Mesenteric fat pad (tissue), 1 donor: ENCODE results near the gene ZNF236. TPM values are rescaled to one million over a fixed set of nuclear protein-coding genes. Genes with fewer than 3 reads are reported as not detected.

Experiments used
- DNase-seq: peaks from one replicate; pipeline ENCODE4 v3.0.0-alpha.2; 2020; ENCODE audit warnings: low spot score
- total RNA-seq: library from RNA; stranded (reverse); fragmentation: NEBNext Ultra II Directional; extraction: Animal tissue kit (Norgen Biotek cat#: 25700); gene quantifications from one replicate; pipeline ENCODE4 v1.2.1, GENCODE V29; 2021
- donor health status: DM: yes; HTN: yes; CAD: no.

Gene ZNF236
- total RNA-seq, 1 donor from 2014 or later = 14.5 TPM

DNA sequence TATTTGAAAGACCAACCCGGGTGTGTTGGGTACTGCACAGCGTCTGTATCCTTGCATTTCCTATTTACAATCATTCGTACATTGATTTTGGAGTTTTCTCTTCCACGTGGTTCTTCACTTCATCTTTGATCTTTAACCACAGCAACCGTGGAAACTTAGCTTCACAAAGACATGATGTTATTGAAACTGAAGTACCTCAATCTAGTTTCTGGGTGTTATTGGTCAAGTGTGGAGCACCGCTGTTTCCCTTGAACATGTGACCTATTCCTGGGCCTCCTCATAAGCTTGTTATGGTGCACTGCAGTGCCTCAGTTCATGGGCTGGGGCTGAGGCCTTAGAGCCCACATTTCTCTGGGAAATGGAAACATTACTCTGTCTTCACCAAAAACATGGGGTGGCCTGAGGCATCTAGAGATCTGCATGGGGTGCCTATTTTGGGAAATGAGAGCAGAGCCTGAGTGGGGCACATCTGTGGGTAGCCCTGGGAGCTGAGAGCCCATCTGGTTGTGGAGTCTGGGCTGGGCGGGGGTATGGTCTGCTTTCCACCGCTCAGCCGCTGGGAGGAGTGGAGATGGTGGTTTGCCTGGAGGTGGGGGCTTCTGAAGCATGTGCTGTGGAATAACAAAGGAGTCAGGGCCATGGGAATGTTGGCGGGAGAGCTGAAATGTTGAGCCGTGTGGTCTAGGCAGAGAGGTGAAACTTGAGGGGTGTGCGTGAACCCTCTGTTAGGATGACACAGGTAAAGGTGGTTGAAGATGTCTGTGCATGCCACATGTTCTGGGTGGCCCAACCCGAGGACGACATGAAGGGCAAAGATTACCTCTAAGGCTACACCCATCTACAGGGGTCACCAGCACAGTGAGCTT, 37.4 kb downstream of the ZNF236 start:
- no peak for DNase-seq

DNA sequence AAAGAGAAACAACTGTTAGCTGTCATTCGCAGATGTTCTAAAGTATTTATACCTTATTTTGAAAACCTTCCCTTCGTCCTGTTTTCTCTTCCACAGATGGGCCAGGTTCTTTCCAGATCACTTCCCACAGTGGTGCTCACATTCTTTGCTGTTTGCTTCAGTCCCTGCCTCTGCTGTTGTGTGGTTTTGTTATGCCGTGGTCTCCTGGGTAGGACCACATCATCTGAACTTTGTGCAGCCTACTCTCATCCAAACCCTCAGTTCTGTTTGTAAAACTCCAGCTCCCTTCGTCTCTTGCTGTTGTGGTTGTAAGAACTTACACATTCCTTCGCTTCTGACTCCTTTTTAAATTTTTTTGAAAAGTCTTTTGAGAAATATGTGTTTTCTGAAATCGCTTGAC, 38.1 kb downstream of the ZNF236 start:
- DNase-seq = no peak

DNA sequence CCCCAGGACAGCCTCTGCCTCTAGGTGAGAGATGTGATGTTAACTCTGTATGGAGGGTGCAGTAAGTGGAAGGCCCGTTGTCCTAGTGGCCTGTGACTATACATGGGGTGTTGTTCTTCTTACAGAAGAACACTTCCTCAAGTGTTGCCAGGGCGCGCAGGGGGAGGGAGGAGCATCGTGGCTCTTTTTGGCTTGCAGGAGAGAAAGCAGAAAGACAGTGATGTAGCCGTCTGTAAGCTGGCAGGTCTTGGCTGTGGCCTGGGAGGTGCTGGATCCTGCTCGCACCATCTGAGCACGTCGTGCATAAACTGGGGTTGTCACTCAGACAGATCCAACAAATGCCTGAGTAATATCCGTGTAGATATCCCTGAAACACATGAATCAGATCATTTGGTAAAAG, 44.3 kb downstream of the ZNF236 start:
- DNase-seq = no peak

DNA sequence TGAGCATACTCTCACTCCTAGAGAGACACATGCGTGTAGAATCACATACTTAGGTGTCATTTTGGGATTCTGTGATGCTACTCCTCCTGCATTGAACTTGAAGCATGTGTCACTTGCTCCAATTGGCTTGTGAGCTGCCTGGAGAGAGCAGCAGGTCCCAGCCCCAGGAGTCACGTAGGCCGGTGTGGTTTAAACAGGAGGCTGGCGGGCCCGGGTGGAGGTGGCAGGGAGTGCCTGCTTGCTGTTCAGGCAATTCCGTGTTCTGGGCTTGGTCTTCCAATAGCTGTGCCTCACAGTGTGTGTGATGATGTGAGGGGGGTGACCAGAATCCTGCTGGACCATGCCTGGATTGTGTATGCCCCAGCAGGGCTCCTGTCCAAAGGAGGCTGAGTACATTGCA, 51.0 kb downstream of the ZNF236 start:
- no peak for DNase-seq

DNA sequence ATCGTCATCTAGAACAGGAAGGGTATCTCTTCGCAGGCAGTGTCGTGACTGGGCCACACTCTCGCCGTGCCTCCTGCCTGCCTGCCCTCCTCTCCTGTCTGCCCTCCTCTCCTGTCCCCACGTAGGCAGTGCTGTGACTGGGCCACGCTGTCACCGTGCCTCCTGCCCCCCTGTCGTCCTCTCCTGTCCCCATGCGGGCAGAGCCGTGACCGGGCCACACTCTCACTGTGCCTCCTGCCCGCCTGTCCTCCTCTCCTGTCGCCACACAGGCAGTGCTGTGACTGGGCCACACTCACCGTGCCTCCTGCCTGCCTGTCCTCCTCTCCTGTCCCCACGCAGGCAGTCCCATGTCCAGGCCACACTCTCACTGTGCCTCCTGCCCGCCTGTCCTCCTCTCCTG, 51.4 kb downstream of the ZNF236 start:
- DNase-seq = no peak

DNA sequence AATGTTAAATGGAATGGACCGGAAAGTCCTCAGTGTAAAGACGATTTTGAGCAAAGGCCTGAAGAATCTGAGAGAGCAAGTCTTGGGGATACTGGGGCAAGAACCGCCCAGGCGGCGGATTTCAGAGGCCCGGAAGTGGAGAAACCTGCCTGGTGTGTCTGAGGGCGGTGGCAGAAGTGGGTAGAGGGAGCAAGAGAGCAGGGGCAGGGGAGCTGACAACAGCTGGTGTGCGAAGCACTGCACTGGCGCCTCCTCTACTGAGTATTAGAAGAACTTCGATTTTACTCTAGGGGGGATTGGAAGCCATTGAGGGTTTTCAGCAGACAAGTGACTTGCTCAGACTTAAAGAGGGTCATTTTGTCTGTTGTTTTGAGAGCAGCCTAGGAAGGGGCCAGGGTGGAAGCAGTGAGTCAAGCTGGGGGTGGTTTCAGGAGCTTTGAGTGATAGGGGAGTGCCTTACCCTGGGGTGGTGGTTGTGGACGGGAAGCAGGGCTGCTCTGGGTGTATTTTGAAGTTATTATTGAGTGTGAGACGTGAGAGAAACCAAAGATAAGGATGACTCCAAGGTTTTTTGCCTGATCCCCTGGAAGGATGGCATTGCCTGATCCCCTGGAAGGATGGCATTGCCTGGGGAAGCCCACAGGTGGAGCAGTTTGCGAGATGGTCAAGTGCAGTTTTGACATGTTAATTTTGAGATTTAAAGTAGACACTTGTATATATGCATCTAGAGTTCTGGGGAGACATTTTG, 52.5 kb downstream of the ZNF236 start:
- no peak for DNase-seq

DNA sequence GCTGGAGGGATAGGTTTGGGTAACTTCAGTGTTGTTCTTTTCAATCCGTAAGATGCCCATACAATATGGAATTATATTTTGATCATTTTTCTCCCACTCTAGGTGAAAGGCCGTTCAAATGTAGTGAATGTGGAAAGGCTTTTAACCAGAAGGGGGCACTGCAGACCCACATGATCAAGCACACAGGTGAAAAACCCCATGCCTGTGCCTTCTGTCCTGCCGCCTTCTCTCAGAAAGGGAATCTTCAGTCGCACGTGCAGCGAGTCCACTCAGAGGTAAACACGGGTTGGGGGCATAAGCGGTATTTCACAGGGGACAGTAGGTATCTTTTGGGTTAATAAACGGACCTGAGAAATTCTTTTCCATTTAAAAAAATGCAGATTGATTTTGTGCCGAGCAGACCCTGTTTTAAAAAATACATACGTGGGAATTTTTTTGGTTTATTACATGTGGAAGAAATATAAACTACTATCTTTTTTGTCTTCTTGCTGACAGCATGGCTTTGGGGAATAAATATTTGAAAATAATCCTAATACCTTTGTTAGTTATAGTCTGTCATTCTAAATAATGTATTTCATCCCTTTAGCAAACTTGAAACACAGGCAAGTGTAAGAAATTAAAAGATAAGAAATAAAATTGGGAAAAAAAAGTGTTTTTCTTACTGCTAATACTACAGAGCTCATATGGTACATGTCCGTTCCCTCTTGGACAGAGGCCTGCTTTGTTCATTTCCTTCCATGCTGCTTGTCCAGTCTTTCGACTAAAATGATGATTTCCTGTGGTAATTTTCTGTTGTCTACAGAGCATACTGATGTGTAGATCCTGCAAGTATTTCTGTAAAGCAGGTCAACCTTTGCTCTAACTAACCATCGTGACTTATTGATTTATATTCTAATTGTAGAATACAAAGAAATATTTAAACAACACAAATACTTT, 53.3 kb downstream of the ZNF236 start:
- DNase-seq = no peak

DNA sequence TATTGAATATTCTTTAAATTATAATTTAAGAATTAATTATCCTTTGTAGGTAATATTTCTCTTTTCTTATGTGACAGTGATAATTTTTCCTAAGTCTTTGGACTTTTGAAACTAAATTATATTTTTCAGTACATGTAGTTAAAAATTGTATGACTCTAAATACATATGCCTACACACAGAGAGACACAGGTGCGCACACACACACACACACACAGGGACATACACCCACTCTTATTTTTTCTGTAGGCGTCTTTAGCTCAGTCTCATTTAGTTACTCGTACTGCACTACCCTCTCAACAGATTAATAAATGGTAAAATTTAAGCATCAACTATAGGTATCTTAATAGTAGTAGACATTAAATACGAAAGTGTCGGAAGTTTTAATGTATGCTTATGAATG, 56.1 kb downstream of the ZNF236 start:
- DNase-seq = no peak

DNA sequence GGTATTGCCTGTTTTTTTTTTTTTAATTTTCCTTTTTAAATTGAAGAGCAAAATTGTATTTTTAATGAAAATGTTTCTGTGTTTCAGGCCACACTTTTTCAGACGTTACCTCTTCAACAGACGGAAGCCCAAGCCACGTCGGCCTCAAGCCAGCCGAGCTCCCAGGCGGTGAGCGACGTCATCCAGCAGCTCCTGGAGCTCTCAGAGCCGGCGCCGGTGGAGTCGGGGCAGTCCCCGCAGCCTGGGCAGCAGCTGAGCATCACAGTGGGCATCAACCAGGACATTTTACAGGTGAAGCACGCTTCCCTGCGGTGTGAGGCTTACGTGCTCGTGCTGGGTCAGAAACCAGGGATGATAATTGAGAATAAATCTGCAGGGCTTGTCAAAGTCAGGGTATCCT, 57.7 kb downstream of the ZNF236 start:
- no peak for DNase-seq

DNA sequence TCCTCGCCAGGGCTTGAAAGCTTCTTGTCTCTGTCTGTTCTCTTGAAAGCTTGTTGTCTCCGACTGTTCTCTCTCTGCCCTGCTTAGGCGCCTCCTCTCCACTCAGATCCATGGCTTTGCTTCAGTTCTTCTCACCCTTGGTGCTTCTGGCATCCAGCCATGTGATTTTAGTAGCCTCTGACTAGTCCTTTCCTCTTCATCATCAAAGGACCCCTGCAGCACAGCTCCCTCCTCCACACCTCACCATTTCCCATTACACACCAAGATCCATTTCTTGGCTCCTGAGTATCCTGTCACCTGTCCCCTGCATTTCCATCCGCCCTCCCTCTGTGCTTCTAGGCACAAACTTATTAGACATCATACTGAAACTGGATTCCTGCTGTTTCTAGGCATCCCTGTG, 59.4 kb downstream of the ZNF236 start:
- DNase-seq = no peak

DNA sequence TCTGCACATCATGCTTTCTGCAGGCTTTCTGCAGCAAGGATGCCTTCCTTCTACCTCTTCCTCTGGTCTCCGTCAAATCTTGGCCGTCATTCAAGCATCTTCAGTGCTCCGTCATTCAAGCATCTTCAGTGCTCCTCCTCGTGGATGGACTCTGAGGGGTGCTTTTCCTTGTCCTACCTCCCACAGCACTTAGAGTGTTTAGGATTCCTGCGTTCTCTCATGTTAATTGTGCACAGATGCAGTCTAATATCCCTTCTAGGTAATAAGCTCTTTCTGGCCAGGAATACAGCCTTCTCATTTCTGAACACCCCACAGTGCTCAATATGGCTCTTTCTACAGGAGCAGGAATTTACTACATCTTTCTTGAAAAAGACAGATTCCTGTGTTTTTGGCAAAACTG, 59.8 kb downstream of the ZNF236 start:
- no peak for DNase-seq

DNA sequence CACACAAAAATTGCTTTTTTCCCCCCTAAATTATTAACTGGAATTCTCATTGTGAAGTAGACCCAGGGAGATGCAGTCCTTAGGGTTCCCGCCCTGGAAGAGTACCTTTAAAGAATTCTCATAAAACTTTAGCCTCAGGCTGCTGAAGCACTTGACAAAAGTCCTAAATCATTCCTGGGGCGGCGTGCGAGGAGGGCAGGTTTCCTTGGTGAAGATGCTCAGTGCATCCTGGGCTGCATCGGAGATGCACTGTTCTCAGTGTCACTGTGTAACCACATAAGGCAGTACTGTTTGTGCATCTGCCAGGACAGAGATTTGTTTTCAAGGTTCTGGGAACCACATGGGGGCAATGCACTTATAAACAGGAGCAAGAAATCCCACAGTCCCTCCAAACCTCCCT, 62.6 kb downstream of the ZNF236 start:
- no peak for DNase-seq

DNA sequence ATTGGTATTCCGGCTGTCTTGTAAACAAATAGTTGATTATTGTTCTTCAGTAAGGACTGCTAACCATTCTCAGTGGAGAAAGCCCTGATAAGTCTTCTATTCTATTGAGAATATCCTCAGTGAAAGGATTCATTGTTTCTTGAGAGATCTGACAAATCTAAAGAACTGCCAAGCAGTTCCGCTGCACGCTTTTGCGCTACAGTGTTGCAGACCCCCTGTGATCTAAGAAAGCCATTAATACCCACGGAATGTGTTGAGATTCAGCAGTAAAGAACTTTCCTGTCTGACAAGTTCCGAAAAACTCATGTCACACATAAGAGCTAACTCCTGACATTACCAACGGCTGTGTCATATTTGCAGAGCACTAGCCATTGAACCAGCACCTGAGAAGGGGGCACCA, 63.8 kb downstream of the ZNF236 start:
- no peak for DNase-seq

DNA sequence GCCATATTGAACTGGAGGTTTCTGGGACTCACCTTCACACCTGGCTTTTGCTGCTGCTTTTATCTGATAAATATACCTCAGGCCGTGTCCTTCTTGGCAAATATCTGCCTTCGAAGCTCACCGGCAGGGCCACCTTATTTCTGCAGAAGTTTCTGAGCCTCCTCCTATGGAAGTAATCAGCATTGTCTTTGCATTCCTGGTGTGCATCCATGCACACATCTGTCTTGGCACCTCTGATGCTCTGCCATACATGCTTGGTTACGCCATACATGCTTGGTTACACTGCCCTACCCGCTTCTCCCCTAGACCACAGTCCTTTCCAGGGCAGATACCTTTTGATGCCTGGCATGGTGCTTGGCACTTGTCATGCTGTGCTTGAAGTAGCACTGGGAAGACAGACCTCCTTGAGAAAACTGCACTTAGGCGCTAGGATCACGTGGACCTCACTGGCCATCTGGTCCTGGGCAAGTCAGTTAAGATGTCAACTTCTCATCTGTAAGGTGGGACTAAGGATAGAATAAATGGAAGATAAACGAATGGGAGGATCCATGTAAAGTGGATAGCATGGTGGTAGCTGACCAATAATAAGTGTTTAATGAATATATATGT, 66.8 kb downstream of the ZNF236 start:
- no peak for DNase-seq

DNA sequence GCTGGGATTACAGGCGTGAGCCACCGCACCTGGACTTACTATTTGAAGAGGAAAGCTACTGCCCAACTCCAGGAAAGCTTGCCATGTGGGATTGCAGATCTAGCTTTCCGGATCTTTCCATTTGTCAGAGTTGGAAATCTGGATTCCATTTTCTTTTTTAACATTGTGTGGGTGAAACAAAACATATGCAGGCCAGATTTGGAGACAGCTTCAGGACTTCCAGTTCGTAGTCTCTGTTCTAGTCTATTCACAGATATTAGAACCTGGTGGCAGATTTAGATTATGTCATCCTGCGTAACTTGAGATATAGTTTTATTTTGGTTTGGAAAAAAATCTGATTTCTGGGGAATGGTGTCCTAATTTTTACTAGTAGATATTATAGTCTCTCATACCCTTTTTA, 70.5 kb downstream of the ZNF236 start:
- no peak for DNase-seq

DNA sequence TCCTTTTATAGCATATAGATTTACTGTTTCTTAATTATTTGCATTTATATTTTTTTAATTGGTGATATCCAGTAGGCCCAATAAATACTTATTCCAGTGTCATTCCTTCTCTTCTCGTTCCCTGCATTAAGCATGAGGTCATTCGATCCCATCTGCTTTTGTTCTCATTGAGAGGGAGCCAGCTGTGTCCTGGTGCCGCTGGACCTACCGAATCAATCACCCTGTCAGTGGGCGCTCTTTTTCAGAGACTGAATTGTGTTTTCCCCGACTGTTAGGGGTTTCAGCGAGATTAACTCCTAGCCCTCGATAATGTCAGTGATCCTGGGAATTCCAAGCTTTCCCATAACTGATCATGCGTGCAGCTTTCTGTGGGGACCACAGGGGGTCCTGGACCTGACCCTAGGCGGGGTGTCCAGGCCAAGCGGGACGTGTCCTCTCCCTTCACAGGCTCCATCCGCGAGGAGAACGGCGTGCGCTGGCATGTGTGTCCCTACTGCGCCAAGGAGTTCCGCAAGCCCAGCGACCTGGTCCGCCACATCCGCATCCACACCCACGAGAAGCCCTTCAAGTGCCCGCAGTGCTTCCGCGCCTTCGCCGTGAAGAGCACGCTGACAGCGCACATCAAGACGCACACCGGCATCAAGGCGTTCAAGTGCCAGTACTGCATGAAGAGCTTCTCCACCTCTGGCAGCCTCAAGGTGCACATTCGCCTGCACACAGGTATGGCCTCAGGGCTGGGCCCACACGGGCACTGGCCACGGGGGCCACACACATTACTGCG, 72.4 kb downstream of the ZNF236 start:
- no peak for DNase-seq

DNA sequence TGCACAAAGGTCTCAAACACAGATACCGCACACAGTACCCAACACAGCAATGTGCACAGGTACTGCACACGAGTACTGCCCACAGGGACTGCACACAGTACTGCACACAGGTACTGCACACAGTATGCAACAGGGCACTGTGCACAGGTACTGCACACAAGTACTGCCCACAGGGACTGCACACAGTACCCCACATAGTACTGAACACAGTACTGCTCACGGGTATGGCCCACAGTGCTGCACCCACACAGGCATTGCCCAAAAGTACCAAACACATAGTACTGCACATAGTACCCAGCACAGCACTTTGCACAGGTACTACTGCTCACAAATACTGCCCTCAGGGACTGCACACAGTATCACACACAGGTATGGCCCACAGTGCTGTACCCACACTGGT, 73.1 kb downstream of the ZNF236 start:
- DNase-seq = no peak

DNA sequence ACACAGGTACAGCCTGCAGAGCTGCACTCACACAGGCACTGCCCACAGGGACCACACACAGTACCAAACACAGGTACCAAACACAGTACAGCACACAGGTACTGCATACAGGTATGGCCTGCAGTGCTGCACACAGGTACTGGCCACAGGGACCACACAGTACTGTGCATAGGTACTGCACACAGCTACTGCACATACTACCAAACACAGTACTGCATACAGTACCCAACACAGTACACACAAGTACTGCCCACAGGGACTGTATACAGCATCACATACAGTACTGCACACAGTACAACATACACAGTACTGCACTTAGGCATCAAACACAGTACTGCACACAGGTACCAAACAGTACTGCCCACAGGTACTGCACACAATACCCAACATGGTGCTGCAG, 74.3 kb downstream of the ZNF236 start:
- DNase-seq = no peak

DNA sequence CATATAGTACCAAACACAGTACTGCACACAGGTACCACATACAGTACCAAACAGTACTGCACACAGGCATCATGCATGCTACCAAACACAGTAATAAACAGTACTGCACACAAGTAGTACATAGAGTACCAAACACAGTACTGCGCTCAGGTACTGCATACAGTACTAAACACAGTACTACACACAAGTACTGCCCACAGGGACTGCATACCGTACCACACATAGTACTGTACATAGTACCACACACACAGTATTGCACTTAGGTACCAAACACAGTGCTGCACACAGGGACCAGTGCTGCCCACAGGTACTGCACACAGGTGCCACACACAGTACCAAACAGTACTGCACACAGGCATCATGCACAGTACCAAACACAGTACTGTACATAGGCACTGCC, 74.9 kb downstream of the ZNF236 start:
- no peak for DNase-seq

DNA sequence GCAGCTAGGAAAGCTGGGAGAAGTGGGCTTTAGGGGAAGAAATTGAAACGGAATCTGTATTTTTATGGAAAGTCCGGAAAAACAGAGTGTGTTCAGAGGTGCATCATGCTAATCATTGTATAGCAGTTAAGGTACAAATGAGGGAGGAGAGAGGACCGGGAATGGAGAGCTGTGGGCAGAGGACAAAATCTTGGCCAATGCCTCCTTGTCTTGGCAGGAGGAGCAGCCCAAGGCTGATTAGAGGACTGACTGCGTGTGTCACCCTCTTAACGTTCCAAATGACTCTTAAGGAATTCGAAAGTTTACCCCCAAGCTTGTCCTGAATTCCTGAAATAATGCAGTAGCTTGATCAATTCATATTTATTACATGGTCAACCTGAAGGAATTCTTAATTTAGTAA, 81.0 kb downstream of the ZNF236 start:
- no peak for DNase-seq
